CD4-positive, alpha-beta T cell treated with Interleukin-6 at 100 ng/mL for 8 hours (primary cell): ENCODE measurements around the gene ERC2.
"Not testable (repeated sequence)": the region's sequence is repeated elsewhere in the genome, so short reads cannot be mapped to it uniquely, and the experiment has no call there.

Experiments
- DNase-seq: peaks from one replicate; pipeline ENCODE4 v3.0.0-alpha.2; 2020; ENCODE audit warnings: mixed read lengths, low spot score

Gene ERC2

DNA sequence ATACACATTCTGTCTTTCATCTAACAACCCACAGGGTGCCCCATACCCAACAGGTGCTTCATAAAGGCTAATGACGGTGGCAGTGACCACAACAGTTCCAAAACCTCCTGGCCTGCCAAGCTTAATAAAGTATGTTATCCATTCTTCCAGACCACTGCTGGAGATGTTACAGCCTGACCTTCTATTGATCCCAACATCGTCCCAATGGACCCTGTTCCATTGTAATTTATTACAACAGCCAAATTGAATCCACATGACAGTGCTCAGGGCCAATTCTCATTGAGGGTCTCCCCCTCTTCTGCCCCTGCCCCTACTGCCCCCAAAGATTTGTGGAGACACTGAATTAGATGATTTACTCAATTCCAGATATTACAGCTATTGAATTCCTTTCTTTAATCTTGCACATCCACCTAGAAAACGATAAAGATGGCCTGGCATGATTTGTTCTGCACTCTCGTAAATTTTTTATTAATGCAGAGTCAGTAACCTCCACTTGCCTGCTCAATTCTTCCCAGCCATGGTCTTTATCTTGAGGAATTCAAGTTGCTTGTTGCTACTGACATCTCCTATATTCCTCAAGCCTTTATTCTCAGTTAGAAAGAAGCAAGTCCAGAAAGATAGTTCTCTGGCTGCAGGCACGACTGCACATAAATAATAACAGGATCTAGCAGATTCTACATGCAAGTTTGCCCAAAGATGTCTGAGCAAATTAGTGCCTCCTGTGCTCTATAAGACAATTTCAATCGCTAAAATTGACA, 407.6 kb downstream of the ERC2 start:
- no peak for DNase-seq

DNA sequence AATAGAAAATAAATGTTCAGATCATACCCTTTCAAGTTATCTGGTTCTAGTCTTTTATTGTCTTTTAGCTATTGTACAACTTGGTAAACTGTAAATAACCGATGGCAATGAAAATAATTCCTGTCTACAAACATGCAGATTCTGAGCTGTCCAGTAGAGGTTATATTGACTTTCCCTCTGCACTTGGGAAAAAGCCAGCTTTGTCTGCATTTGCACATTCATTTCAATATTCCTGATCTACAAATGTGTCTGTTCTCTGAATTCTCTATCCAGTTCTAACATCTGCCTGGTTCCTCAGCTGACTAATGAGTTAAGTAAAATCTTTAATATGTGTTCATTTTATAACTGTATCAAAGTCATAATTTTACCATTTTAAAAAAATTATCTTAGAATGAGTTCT, 408.5 kb downstream of the ERC2 start:
- DNase-seq = no peak

DNA sequence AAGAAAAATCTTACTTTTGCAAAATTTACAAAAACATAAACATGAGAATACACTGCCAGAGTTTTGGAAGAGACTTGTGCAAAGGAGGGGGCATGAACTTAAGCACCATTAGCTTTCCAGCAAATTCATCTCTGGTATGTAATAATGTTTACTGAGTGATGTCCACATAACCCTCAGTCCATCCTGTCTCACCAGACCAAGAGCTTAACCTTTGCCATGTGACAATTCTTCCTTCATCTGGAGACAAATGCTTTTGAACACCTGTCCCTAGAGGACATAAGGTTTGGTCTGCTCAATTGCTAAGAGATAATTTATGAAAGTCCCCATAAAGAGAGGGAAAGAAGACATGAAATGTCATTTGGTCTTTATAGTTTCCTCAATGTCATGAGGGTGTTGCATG, 412.3 kb downstream of the ERC2 start:
- no peak for DNase-seq

DNA sequence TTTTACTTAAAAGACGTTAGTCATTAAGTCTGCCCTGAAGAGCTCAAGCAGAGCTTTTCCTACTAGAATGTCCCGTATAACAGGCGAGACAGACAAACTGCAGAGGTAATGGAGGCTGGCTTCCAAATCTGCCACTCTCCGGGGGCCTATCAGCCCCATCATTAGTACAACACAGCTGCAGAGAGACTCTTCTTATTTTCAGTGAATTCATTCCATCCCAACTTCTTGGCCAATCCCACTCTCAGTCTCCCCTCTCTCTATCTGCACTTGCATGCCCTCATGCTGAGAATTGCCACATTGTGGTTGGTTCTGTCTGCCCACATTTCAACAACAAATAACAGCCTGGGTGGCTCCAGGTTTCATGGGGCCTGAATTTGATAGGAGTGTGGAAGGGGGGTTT, 412.7 kb downstream of the ERC2 start:
- DNase-seq = no peak

DNA sequence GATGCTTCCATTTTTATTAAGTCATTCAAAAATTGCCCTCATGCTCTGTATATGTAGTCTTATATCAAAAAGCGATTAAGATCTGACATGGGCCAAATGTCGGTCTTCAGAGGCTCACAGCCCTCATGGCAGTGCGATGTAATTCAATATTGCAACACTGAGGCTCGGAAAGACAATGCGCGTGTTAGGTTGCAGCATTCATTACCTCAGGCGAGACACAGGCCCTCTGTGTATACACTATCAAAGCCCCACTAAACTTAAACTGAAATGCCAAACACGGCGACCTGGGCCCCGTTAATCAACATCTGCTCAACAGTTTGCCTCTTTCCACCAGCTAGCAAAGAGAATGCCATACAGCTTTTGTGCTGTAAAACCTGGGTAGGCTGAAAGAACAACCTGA, 413.4 kb downstream of the ERC2 start:
- no peak for DNase-seq

DNA sequence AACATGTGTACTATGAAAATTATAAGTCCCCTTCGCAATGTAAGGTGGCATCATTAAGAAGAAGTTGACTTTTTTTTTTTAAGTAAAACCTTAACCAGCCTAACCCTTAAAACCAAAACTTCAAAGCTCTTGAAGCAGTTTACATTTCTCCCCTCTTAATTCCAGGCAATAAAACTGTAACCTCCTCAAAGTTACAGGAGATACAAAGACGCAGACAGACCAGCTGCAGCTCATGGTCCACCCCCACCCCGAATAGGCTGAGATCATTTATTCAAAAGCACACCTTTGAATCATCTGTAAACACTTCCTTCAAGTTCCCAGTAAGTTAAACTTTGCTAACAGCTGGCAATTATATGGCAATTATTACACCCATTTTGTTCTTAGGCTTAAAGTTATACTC, 414.5 kb downstream of the ERC2 start:
- DNase-seq = no peak

DNA sequence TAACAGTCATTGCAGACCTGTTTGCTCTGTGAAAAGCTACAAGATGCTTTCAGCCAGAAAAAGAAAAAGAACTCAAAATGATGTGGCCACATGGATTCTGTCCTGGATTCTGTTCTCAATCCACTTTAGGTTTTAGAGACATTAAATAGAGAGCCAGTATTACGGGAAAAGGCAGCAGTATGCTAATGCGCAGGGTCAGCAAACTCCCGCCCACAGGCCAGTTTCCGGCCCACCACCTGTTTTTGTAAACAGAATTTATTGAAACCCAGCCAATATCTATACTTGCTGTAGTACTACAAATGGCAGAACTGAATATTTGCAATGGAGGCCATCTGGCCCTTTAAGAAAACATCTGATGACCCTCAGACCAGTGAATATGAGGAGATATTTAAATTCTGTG, 416.1 kb downstream of the ERC2 start:
- DNase-seq = no peak

DNA sequence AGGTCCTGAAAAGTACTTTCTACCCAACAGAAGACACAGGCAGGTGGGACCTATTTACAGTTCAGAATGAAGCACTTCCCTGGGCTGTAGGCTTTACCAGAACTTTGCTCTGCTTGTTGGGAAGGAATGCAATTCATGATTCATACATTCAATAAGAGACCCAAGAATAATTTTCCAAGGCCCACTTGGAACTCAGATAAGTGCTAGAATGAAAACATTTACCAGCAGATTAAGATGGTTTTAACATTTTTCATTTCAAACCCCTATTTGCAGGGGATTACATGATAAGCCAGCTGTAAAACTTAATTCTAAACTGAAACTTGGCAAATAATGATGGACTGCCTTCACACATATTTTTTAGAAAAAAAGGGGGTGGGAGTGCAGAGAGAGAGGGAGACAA, 417.2 kb downstream of the ERC2 start:
- no peak for DNase-seq

DNA sequence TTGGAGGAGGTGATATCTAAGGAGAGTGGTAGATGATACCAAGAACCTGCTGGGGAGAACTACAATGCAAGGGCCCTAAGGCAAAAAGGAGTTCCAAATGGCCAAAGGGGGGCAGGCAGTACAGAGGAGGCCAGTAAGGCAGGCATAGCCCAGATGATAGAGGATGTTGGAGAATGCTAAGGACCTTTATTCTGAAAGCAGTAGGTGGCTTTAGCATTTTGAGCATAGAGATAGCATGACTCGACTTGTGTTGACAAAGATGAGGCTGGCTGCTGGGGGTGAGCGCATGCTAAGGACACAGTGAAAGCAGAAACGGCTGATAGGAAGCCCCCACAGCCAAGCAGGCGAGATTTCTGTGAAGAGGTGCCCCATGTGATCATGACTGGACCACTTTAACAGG, 419.3 kb downstream of the ERC2 start:
- no peak for DNase-seq

DNA sequence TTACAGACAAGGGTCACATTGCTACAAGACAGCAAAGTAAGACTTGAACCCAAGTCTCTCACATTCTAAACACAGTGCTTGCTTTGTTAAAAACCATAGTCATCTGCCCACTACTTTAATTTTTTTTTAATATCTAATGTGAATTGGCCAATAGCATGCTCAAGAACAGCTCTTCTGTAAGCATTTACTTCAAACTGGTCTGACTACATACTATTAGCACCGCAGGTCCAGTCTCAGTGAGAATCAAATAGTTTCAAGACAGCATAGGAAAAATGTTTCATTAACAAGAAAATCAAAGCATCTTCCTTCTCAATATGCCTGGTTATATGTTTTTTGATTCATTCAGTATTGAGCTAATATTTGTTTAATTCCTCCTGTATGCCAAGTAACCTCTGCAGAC, 419.9 kb downstream of the ERC2 start:
- no peak for DNase-seq

DNA sequence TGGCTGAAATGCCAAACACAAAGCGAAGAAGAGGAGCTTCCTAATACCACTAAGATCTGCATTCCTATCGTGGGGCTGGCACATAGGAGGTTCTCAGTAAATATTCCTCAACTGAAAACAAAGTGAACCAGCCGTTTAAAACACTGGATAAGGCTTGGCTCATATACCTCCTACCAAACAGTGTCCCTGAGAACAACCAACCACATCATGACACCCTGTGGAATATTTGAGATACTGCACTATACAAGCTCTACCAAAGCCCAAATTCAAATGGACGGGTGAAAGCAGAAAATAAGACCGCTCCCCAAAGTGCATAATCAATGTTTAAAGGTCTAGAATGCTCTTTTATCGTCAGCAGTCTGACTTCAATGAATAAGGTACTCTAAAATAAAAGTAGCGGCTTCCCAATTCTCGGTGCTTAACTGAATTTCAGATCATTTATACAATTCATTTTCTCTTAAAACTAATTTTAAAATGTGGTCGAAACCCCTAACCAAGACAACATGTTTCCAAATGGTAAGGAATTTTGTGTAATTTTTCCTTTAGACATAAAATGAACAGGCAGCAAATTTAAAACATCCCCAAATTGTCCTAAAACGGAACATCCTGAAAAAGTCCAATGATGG, 425.8 kb downstream of the ERC2 start:
- no peak for DNase-seq

DNA sequence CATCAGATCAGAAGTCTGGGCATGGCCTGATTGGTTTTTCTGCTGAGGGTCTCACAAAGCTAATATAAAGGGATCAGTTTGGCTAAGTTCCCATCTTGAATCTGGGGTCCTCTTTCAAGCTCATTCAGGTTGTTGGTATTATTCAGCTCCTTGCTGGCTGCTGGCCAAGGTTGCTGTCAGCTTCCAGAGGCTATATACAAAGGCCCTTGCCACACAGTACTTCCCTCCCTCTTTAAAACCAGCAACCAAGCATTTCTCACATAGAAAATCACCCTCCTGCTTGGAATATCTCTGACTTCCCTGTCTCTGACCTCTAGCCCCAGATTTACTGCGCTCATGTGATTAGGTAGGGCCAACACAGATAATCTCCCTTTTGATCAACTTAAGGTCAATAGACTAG, 442.9 kb downstream of the ERC2 start:
- no peak for DNase-seq

DNA sequence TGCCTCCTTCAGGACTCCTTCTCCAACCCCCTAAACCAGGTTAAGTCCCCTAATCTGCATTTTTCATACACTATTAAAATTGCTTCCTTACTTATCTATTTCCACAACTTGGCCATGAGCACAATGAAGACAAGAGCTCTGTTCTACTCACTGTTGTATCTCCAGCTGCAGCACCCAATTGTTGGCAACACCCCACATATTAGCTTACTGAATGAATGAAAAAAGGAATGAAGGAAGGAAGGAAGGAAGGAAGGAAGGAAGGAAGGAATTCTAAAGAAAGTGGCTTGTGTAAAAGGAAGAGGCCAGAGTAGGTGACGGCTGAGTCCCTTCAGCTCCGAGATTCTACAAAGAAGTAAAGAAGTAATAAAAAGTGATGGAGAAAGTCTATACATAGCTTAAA, 444.7 kb downstream of the ERC2 start:
- DNase-seq = no peak

DNA sequence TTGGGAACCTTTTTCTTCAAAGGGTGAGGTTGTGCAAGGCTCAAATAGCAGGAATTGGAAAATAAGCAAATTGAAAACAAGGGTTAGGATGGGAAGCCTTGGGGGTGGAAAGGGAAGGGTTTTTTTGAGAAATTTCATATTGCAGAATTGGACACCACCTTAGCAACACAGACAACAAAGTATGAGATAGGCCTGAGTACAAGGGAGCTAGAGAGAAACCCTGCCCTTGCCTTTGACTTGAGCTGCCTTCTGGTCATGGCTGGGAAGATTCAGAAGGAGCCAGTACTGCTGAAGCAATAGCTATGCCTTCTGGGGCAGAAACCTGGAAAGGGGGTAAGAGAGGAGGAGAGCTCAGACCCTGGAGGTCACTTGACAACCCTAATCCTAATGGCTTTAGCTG, 445.6 kb downstream of the ERC2 start:
- no peak for DNase-seq

DNA sequence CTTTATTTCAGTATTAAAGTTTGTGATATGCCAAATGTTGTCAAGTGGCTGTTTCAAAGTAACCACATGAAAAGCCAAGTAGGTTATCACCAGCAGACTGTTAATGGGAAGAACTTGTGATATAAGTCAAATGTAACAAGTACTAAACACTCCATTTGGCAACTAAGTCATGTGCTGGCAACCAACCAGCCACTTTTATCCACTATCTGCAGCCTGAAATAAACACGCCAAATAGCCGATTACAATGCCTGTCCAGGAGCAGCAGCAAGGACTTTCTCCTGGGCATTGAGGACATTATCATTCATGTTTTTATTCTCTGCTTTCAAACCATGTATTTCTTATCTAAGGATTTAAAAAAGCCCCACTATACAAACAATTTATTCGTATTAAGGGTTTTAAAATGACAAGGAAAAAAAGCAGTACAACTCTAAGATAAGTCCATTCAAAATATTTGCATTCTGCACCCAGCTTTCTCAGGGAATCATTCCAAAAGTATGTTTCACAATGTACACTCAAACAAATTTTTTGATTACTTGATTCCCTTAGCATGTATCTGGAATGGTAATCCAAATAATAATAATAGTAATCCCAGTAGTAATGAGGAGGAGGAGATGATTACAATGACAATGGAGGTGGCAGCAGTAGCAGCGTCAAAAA, 448.6 kb downstream of the ERC2 start:
- no peak for DNase-seq

DNA sequence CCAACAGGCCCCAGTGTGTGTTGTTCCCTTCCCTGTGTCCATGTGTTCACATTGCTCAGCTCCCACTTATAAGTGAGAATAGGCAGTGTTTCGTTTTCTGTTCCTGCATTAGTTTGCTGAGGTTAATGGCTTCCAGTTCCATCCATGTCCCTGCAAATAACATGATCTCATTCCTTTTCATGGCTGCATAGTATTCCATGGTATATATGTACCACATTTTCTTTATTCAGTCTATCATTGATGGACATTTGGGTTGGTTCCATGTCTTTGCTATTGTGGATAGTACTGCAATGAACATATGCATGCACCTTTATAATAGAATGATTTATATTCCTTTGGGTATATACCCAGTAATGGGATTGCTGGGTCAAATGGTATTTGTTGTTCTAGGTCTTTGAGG, 452.9 kb downstream of the ERC2 start:
- DNase-seq = not testable (repeated sequence)

DNA sequence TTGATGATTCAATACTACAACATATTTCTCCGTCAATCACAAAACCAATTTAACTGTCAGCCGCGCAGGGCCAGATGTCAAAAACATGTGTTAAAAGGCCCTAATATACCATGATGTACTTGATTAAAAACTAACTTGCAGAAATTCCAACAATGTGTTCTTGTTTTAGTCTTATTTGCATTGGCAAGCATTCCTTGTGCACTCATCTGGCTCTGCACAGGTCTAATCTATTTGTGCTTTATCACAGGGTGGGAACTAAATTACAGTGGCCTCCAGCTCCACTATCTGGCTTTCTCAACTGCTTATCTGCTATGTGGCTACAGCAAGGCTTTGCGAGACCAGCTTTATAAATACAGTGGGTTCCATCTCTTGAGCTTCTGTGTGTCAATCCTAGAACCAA, 455.5 kb downstream of the ERC2 start:
- no peak for DNase-seq

DNA sequence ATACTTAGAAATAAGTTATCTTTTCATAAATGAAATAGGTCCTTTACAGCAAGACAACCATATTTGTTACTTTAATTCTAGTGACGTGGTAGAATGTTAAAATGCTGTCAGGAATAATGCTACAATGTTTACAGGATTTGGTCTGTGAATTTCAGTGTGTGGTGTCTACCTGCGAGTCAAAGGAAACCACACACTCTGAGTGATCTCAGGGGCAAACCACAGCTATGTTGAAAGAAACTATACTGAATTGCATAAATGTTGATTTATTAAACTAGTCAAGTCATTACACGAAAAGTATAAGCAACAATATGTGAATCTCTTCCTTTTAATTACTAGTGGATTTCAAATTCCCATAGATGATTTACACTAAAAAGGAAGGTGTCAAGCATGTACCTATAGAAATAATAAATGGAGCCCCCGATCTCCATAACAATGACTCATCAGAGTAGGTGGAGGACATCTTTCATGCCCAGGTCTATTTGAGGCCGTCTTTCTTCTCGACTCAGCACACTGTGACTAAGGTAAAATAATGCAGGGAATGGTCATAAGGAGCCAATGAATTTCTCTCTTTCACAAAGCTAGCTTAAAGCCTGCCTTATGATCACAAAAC, 463.0 kb downstream of the ERC2 start:
- DNase-seq = no peak

DNA sequence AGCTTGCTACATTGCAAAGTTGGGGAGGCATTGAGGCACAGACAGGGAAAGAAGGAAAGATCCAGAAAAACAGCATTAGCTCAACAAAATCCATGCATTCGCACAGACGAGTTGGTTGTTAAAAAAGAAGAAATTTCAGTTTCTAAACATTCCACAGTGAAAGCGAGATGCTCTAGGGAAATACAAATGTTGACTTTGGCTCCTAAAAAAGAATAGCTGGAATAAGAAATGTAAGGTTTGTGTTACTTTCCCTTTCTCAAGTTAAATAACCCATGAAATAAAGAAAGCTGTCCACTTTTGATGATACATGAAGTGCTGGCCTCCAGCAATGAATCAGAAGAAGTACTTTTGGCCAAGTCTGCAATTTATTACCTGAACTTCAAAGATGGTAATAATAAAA, 465.1 kb downstream of the ERC2 start:
- DNase-seq = no peak

DNA sequence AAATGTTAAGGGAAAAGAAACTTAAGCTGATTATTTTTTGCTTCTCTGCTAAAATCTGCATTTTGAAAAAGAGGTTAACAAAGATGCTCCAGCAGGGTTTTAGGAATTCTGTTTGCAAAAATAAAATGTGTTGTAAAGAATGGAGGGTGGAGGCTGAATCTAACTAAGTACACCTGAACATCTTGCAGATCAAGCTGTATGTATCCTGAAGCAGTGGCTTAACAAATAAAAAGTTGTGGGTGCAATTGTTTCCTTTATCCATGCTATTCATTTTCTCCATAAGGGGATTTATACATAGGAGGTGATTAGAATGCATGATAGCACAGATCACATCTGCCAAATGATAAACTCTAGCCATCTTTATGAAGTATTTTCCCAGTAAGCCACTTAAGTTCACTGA, 466.3 kb downstream of the ERC2 start:
- DNase-seq = no peak

DNA sequence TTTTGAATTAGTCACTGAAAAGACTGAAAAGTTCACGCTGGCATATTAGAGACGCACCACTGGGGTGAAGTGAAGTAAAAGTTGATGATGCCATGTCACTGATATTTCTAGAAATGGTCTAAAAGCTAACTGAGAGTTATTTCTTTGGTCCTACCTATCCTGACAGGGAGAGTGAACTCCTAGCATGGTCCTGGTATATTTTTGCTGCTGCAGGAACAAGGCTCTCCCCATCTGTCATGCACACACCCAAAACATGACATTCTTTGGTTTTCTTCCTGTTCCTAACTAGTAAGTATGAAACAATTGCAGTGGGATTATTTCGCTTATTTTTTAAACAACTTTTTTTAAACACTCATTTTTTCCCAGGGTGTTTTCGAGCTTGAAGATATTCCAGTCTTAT, 466.7 kb downstream of the ERC2 start:
- DNase-seq = no peak

DNA sequence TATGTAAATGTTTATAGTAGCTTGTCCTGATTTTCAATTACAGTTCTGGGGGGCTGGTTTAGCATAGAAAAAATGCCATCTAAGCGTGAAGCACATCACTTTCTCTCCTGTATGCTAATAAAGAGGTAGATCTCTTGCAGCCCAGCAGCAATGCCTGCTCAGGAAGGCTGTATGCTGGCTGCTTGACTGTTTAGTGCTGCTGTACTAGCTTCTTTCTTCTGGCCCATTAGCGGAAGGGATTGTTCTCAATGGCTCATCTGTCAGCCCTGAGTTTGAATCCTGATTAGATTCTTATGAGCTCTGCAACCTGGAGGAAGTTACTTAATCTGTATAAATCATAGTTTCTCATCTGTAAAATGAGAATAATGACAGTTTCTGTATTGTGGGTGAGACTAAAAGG, 478.9 kb downstream of the ERC2 start:
- no peak for DNase-seq

DNA sequence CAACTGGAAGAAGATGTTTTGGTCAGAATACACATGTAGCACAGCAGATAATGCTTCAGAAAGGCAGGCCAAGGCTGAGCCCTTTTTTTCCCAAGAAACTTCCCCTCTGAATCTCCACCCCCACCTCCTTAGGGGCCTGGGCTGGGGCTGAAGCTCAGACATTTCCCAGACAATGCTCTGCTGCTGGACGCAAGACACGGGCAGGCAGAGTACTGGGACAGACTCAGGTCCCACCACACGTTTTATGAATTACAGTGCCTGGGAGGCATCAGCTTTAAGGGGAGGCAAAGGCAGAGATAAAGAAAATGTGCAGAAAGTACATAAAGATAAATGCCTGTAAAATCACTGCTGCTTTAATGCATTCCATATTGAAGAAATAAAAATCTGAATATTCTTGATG, 479.4 kb downstream of the ERC2 start:
- DNase-seq = no peak
